ENCODE measurements around the gene KANSL3. TPM values are rescaled to one million over a fixed set of nuclear protein-coding genes. Genes with fewer than 3 reads are reported as not detected.

KANSL3 gene
- total and polyA plus RNA-seq, 2 donors (not counting 1 experiment from before 2014, with no cell fraction given): 22.2 to 56.9 TPM

DNA sequence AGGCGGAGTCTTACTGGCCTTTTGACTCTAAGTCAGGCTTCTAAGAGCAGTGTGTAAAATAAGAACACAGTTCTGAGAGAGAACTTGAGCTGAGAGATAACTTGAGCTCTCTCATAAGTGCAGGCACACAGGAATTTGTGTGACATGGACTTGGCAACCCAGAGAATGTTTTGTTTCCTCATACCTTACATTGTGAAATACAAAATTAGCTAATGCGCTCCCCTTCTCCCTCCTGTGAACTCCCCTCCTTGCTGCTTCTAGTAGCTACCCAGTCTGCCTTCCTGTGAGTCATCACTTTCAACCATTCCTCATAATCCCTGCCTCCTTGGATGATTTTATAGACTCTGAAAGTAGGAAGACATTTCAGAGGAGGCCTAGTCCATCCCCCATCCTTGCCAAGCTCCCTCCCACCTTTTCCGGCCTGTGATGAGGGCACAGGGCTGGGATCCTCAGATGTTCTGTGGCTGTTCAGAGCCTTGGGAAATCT, 27.0 kb upstream of the KANSL3 start:
- Mint-ChIP-seq H3K9me3 (ENCODE audit: insufficient read depth) (no peaks in the 10 kb centered on the region), H3K4me3 (no peak overlapping the region), H3K27me3 (peaks cover 3% of the 10 kb centered on the region), H3K4me1 (no peaks in the 10 kb centered on the region), H3K27ac (no peak overlapping the region)
- WGBS (ENCODE audit: insufficient coverage): 96% methylated on average over 3 of the region's 3 CpGs
- no peaks in the 10 kb centered on the region for H3K79me2 ChIP-seq (ENCODE audit: control insufficient read depth, insufficient read depth, low read length)
- no peak for DNase-seq
- no peaks in the 10 kb centered on the region for H3K4me1 ChIP-seq (ENCODE audit: control insufficient read depth in 2 of 2, insufficient read depth in 2 of 2, low read length in 2 of 2)
- ATAC-seq (ENCODE audit: low read depth): no peak
- no peaks in the 10 kb centered on the region for H3K36me3 ChIP-seq (replicated peaks in 1 of 2; ENCODE audit: control extremely low read depth in 1 of 2, control insufficient read depth in 1 of 2, extremely low read depth in 1 of 2, insufficient read depth in 2 of 2, low read length in 1 of 2)
- no peak overlapping the region for H3K9ac ChIP-seq (ENCODE audit: low read length)
- CTCF ChIA-PET: no interaction called here
- H3K9me3 ChIP-seq (ENCODE audit: control extremely low read depth in 1 of 3, control insufficient read depth in 2 of 3, insufficient read depth in 1 of 3, low read length in 2 of 3): peaks cover 0 to 2% (median 0%) of the 10 kb centered on the region in 3 donors
- POLR2A ChIA-PET: no interaction called here
- H3K27me3 ChIP-seq (replicated peaks in 1 of 4; ENCODE audit: control extremely low read depth in 1 of 4, control insufficient read depth in 3 of 4, insufficient read depth in 4 of 4, low read length in 3 of 4): no peaks in the 10 kb centered on the region
- intact Hi-C loops (cut with micrococcal nuclease): no loop called here
- no peak overlapping the region for H3K27ac ChIP-seq (ENCODE audit: low read length in 2 of 2)
- H2AFZ ChIP-seq (ENCODE audit: insufficient read depth, low read depth, low read length, poor library complexity, severe bottlenecking): no peak overlapping the region
- no peak for TF ChIP-seq EZH2 (IDR thresholded peaks at IDR 0.05; ENCODE audit: borderline replicate concordance, insufficient read depth, low read depth, low read length, poor library complexity, severe bottlenecking)
- TF ChIP-seq, protein P1, sequence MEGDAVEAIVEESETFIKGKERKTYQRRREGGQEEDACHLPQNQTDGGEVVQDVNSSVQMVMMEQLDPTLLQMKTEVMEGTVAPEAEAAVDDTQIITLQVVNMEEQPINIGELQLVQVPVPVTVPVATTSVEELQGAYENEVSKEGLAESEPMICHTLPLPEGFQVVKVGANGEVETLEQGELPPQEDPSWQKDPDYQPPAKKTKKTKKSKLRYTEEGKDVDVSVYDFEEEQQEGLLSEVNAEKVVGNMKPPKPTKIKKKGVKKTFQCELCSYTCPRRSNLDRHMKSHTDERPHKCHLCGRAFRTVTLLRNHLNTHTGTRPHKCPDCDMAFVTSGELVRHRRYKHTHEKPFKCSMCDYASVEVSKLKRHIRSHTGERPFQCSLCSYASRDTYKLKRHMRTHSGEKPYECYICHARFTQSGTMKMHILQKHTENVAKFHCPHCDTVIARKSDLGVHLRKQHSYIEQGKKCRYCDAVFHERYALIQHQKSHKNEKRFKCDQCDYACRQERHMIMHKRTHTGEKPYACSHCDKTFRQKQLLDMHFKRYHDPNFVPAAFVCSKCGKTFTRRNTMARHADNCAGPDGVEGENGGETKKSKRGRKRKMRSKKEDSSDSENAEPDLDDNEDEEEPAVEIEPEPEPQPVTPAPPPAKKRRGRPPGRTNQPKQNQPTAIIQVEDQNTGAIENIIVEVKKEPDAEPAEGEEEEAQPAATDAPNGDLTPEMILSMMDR (IDR thresholded peaks at IDR 0.05): no peak
- H4K20me1 ChIP-seq (ENCODE audit: control insufficient read depth, insufficient read depth, low read length, poor library complexity, severe bottlenecking): no peaks in the 10 kb centered on the region
- no peak overlapping the region for H3K4me2 ChIP-seq (replicated peaks; ENCODE audit: low read depth, low read length, poor library complexity, severe bottlenecking)
- no peak overlapping the region for H3K4me3 ChIP-seq (ENCODE audit: control extremely low read depth in 1 of 5, extremely low read depth in 1 of 5, insufficient read depth in 1 of 5, low read depth in 2 of 5, low read length in 4 of 5)

GRCh38 chr2:96664366-96664925, 26.3 kb upstream of the KANSL3 start:
- ATAC-seq (ENCODE audit: low read depth): no peak
- H3K27me3 ChIP-seq (replicated peaks in 1 of 4; ENCODE audit: control extremely low read depth in 1 of 4, control insufficient read depth in 3 of 4, insufficient read depth in 4 of 4, low read length in 3 of 4): no peaks in the 10 kb centered on the region
- POLR2A ChIA-PET: no interaction called here
- peaks cover 0 to 2% (median 0%) of the 10 kb centered on the region in 3 donors for H3K9me3 ChIP-seq (ENCODE audit: control extremely low read depth in 1 of 3, control insufficient read depth in 2 of 3, insufficient read depth in 1 of 3, low read length in 2 of 3)
- no peaks in the 10 kb centered on the region for H3K4me1 ChIP-seq (ENCODE audit: control insufficient read depth in 2 of 2, insufficient read depth in 2 of 2, low read length in 2 of 2)
- no peak overlapping the region for H2AFZ ChIP-seq (ENCODE audit: insufficient read depth, low read depth, low read length, poor library complexity, severe bottlenecking)
- no peaks in the 10 kb centered on the region for H3K36me3 ChIP-seq (replicated peaks in 1 of 2; ENCODE audit: control extremely low read depth in 1 of 2, control insufficient read depth in 1 of 2, extremely low read depth in 1 of 2, insufficient read depth in 2 of 2, low read length in 1 of 2)
- WGBS (ENCODE audit: insufficient coverage): no CpG with 5 or more reads among the region's 3 CpGs
- Mint-ChIP-seq H3K4me1 (no peaks in the 10 kb centered on the region), H3K4me3 (no peak overlapping the region), H3K27me3 (peaks cover 3% of the 10 kb centered on the region), H3K9me3 (ENCODE audit: insufficient read depth) (no peaks in the 10 kb centered on the region), H3K27ac (no peak overlapping the region)
- CTCF ChIA-PET: no interaction called here
- no peak overlapping the region for H3K4me3 ChIP-seq (ENCODE audit: control extremely low read depth in 1 of 5, extremely low read depth in 1 of 5, insufficient read depth in 1 of 5, low read depth in 2 of 5, low read length in 4 of 5)
- H3K79me2 ChIP-seq (ENCODE audit: control insufficient read depth, insufficient read depth, low read length): no peaks in the 10 kb centered on the region
- H3K9ac ChIP-seq (ENCODE audit: low read length): no peak overlapping the region
- H3K27ac ChIP-seq (ENCODE audit: low read length in 2 of 2): no peak overlapping the region
- TF ChIP-seq EZH2 (IDR thresholded peaks at IDR 0.05; ENCODE audit: borderline replicate concordance, insufficient read depth, low read depth, low read length, poor library complexity, severe bottlenecking): no peak
- TF ChIP-seq, protein P1 (IDR thresholded peaks at IDR 0.05): no peak
- no peak overlapping the region for H3K4me2 ChIP-seq (replicated peaks; ENCODE audit: low read depth, low read length, poor library complexity, severe bottlenecking)
- intact Hi-C loops (cut with micrococcal nuclease): no loop called here
- DNase-seq: no peak
- no peaks in the 10 kb centered on the region for H4K20me1 ChIP-seq (ENCODE audit: control insufficient read depth, insufficient read depth, low read length, poor library complexity, severe bottlenecking)
